Epithelial cell of esophagus (primary cell): ENCODE data around the gene MYBBP1A.
"Not testable (repeated sequence)": the region's sequence is repeated elsewhere in the genome, so short reads cannot be mapped to it uniquely, and the experiment has no call there.

Source experiments
- DNase-seq: peaks from one replicate; pipeline ENCODE4 v3.0.0; 2010; ENCODE audit warnings: low read depth
- H3K4me3 ChIP-seq: 2 replicates; pipeline ENCODE4 v1.5.1; 2011; ENCODE audit warnings: mild to moderate bottlenecking, low read length, control low read depth
- CTCF ChIP-seq: IDR thresholded peaks from 2 replicates; pipeline ENCODE4 v1.5.1; 2011; ENCODE audit warnings: low read depth, mild to moderate bottlenecking, low read length, control low read depth, inconsistent platforms; ENCODE audit not compliant: insufficient read depth; ENCODE audit errors: missing control alignments

MYBBP1A gene

DNA sequence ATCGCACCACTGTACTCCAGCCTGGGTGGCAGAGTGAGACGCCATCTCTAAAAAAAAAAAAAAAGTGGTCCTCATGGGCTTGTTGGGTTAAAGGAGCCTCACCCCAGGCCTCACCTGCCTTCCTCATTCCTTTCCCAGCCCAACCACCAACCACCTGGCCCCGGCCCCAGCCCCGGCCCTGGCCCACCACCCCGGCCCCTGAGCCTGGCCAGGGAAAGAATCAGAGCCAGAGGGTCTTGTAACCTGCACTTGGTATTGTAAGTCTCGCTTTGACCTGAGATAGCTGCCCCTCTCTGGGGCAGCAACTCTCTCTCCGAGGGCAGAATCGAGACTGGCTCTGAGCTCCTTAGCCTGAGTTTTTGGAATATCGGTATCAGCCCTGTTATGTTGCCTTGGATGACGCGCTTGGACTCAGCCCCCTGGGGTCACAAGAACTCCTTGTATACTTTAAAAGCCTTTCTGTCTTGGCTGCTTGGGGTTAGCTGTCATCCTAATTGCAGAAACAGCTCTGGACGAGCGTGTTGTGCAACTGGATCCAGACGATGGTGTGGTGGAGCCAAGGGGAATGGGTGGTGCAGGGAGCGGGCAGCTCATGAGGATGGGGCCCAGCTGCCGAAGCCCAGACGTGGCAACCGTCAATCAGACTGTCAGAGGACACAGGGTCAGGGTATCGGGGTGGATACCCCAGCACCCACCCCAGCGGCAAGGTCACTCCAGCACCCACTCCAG is 43.8 kb upstream of the MYBBP1A start:
- no peak overlapping the region for H3K4me3 ChIP-seq
- TF ChIP-seq CTCF = no peak
- DNase-seq = no peak

DNA sequence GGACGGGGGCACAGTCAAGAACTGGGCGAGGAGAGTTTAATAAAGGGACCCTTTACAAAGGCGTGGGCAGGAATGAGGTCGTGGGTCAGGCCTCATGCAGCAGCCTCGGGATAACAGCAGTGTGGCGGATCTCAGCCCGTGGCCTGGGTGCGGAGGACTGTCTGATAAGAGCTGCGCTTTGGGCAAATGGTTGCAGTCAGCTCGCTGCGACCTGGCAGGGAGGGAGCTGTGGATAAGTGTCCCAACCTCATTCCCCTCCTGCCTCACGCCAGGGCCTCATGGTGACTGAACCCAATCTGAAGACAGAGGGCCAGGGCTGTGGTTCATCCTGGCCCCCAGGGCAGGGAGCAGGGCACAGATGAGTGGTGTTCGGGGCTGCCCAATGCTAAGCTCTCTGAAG is 42.8 kb upstream of the MYBBP1A start:
- no peak for DNase-seq

GRCh38 chr17:4596636-4597380 is 41.6 kb upstream of the MYBBP1A start:
- TF ChIP-seq CTCF = no peak
- DNase-seq = no peak
- no peak overlapping the region for H3K4me3 ChIP-seq

More for the DNA sequence above, 42.8 kb upstream of the MYBBP1A start:
- no peak for TF ChIP-seq CTCF
- no peak overlapping the region for H3K4me3 ChIP-seq

GRCh38 chr17:4595685-4596342 is 40.6 kb upstream of the MYBBP1A start:
- H3K4me3 ChIP-seq, DNase-seq: not testable (repeated sequence)

DNA sequence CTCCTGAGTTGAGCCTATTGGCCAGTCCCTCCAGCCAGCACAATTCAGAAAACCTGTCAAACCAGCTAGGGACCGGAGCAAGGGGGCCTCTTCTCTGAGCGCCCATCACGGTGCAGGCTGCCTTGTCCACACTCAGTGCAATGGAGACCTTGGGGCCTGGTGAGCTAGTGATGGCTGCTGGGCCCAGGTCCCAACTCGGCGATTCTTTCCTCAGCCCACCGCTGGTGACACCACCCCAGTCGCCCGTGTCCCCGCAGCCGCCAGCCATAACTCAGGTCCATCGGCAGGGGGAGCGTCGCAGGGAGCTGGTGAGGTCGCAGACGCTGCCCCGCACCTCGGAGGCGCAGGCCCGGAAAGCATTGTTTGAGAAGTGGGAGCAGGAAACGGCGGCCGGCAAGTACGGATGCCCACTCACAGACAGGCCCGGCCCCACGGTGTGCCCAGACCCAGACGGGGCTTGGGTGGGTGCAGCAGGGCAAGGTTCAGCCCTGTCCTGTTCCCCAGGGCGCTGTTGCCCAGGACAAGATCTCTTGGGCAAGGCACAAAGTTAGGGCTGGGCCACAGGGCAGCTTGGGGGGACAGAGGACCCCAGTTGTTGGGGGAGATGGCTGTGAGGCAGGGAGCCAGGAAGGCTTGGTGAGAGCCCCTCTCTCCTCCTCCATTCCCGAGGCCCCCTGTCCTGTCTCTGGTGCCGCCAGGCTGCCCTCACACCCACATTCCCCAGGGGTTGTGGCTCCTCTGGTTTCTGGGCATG is 39.9 kb upstream of the MYBBP1A start:
- TF ChIP-seq CTCF = peak; percentile 44
- no peak overlapping the region for H3K4me3 ChIP-seq
- peak; percentile 26 for DNase-seq

DNA sequence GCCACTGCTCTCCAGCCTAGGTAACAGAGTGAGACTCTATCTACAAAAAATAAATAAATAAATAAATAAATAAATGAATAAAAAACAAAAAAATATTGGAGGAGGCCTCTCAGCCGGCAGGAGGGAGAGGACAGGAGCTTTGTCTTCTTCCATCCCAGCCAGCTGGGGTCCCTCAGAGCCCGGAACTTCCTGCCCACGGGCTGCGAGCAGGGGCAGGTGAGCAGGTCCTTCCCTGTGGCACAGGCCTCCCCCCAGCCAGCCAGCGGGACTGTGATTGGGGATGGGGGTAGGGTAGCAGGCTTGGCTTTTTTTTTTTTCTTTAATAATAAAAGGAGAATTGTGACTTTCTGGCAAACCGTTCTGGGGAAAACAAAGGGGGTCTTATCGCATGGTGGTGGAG is 39.2 kb upstream of the MYBBP1A start:
- no peak for DNase-seq
- no peak for TF ChIP-seq CTCF
- no peak overlapping the region for H3K4me3 ChIP-seq

DNA sequence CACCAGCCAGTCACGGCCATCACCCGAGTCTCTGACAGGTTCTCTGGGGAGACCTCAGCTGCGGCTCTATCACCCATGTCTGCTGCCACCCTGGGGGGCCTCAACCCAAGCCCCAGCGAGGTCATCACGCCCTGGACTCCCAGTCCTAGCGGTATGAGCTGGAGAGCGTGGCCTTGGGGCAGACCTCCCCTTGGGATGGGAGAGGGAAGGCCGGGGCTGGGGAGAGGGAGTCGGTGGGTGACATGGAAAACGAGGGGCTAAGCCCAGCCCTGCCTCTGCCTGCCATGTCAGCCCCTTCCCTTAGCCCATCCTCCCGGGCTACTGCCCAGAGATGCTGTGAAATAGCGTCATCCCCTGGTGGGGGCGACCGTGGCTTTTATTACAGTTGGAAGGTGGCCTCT is 37.8 kb upstream of the MYBBP1A start:
- no peak for TF ChIP-seq CTCF
- DNase-seq = no peak
- H3K4me3 ChIP-seq = no peak overlapping the region
